Measurements from ENCODE around the gene MPIG6B. TPM values are rescaled to one million over a fixed set of nuclear protein-coding genes. Genes with fewer than 3 reads are reported as not detected.

Gene MPIG6B
- total and polyA plus RNA-seq, 2 donors, result 0.32 to 0.62 TPM

- H3K4me1 ChIP-seq (ENCODE audit: insufficient read depth), result no peaks in the 10 kb centered on the region
- WGBS, result 78% methylated on average over 5 of the region's 5 CpGs
- H3K27ac ChIP-seq (ENCODE audit: low read depth), result no peak overlapping the region
- H3K36me3 ChIP-seq (ENCODE audit: insufficient read depth), result no peaks in the 10 kb centered on the region
- H3K4me3 ChIP-seq (ENCODE audit: low read depth, low read length), result no peak overlapping the region
- no peak for DNase-seq (ENCODE audit: extremely low spot score)
Measured at GRCh38 chr6:31720196-31720770, 2.9 kb upstream of the MPIG6B start.

GRCh38 chr6:31721351-31722020 lies 1.7 kb upstream of the MPIG6B start, which contains the start of gene LY6G6C:
LY6G6C (minus strand) TSS chr6:31721746; CDS start chr6:31721679, 67 bp downstream.
- H3K27ac ChIP-seq (ENCODE audit: low read depth), result no peak within 1 kb of the TSS
- H3K4me1 ChIP-seq (ENCODE audit: insufficient read depth), result no peaks in the 10 kb centered on the region
- WGBS, result 82% methylated on average over 4 of the region's 4 CpGs
- DNase-seq (ENCODE audit: extremely low spot score), result no peak
- H3K4me3 ChIP-seq (ENCODE audit: low read depth, low read length), result no peak within 1 kb of the TSS
- H3K36me3 ChIP-seq (ENCODE audit: insufficient read depth), result no peaks in the 10 kb centered on the region

GRCh38 chr6:31722173-31722572 lies 1.0 kb upstream of the MPIG6B start:
- no peak overlapping the region for H3K4me3 ChIP-seq (ENCODE audit: low read depth, low read length)
- H3K27ac ChIP-seq (ENCODE audit: low read depth), result no peak overlapping the region
- 86% methylated on average over 3 of the region's 3 CpGs for WGBS
- DNase-seq (ENCODE audit: extremely low spot score), result no peak
- H3K36me3 ChIP-seq (ENCODE audit: insufficient read depth), result no peaks in the 10 kb centered on the region
- no peaks in the 10 kb centered on the region for H3K4me1 ChIP-seq (ENCODE audit: insufficient read depth)

- H3K27ac ChIP-seq (ENCODE audit: low read depth), result no peak overlapping the region
- H3K4me1 ChIP-seq (ENCODE audit: insufficient read depth), result no peaks in the 10 kb centered on the region
- 84% methylated on average over 25 of the region's 25 CpGs for WGBS
- no peak overlapping the region for H3K4me3 ChIP-seq (ENCODE audit: low read depth, low read length)
- DNase-seq (ENCODE audit: extremely low spot score), result no peak
- no peaks in the 10 kb centered on the region for H3K36me3 ChIP-seq (ENCODE audit: insufficient read depth)
Measured at GRCh38 chr6:31723980-31724691, 963 bp downstream of the MPIG6B start.

GRCh38 chr6:31725502-31726350 lies 2.6 kb downstream of the MPIG6B start:
- Histone ChIP-seq H3K27ac (ENCODE audit: low read depth) (no peak overlapping the region), H3K4me1 (ENCODE audit: insufficient read depth) (no peaks in the 10 kb centered on the region), H3K4me3 (ENCODE audit: low read depth, low read length) (no peak overlapping the region), H3K36me3 (ENCODE audit: insufficient read depth) (no peaks in the 10 kb centered on the region)
- 87% methylated on average over 12 of the region's 12 CpGs for WGBS
- no peak for DNase-seq (ENCODE audit: extremely low spot score)

GRCh38 chr6:31727034-31727716 lies 4.0 kb downstream of the MPIG6B start:
- no peak for DNase-seq (ENCODE audit: extremely low spot score)
- peaks cover 2% of the 10 kb centered on the region for H3K36me3 ChIP-seq (ENCODE audit: insufficient read depth)
- H3K4me3 ChIP-seq (ENCODE audit: low read depth, low read length), result no peak overlapping the region

GRCh38 chr6:31727717-31728671 lies 4.8 kb downstream of the MPIG6B start:
- Histone ChIP-seq H3K4me1 (ENCODE audit: insufficient read depth) (no peaks in the 10 kb centered on the region), H3K27ac (ENCODE audit: low read depth) (no peak overlapping the region), H3K4me3 (ENCODE audit: low read depth, low read length) (peak overlapping the region; percentile 52), H3K36me3 (ENCODE audit: insufficient read depth) (peaks cover 2% of the 10 kb centered on the region)
- WGBS, result 66% methylated on average over 41 of the region's 41 CpGs
- DNase-seq (ENCODE audit: extremely low spot score), result no peak

More at GRCh38 chr6:31727034-31727716, 4.0 kb downstream of the MPIG6B start:
- WGBS, result 75% methylated on average over 7 of the region's 7 CpGs
- Histone ChIP-seq H3K4me1 (ENCODE audit: insufficient read depth) (no peaks in the 10 kb centered on the region), H3K27ac (ENCODE audit: low read depth) (no peak overlapping the region)

- 14% methylated on average over 36 of the region's 36 CpGs for WGBS
- DNase-seq (ENCODE audit: extremely low spot score), result no peak
- Histone ChIP-seq H3K36me3 (ENCODE audit: insufficient read depth) (peaks cover 2% of the 10 kb centered on the region), H3K27ac (ENCODE audit: low read depth) (peak within 1 kb of the TSS; percentile 87), H3K4me1 (ENCODE audit: insufficient read depth) (no peaks in the 10 kb centered on the region), H3K4me3 (ENCODE audit: low read depth, low read length) (peak within 1 kb of the TSS; percentile 52)
Measured at GRCh38 chr6:31728767-31729514, 5.8 kb downstream of the MPIG6B start, which contains the start of gene DDAH2. DDAH2 (minus strand) TSS chr6:31729299; CDS start chr6:31729161, 138 bp downstream.

GRCh38 chr6:31729515-31729978 lies 6.4 kb downstream of the MPIG6B start:
- Histone ChIP-seq H3K4me1 (ENCODE audit: insufficient read depth) (no peaks in the 10 kb centered on the region), H3K4me3 (ENCODE audit: low read depth, low read length) (peak overlapping the region; percentile 52), H3K36me3 (ENCODE audit: insufficient read depth) (peaks cover 2% of the 10 kb centered on the region)

GRCh38 chr6:31729979-31730630 lies 6.9 kb downstream of the MPIG6B start:
- peak overlapping the region; percentile 52 for H3K4me3 ChIP-seq (ENCODE audit: low read depth, low read length)
- peak overlapping the region; percentile 87 for H3K27ac ChIP-seq (ENCODE audit: low read depth)
- DNase-seq (ENCODE audit: extremely low spot score), result peak; percentile 88
- WGBS, result under 1% methylated on average over 46 of the region's 46 CpGs
- H3K4me1 ChIP-seq (ENCODE audit: insufficient read depth), result no peaks in the 10 kb centered on the region
- H3K36me3 ChIP-seq (ENCODE audit: insufficient read depth), result peaks cover 2% of the 10 kb centered on the region

More at GRCh38 chr6:31729515-31729978, 6.4 kb downstream of the MPIG6B start:
- H3K27ac ChIP-seq (ENCODE audit: low read depth), result peak overlapping the region; percentile 87
- DNase-seq (ENCODE audit: extremely low spot score), result peak; percentile 88
- WGBS, result under 1% methylated on average over 29 of the region's 29 CpGs

GRCh38 chr6:31730631-31731086 lies 7.5 kb downstream of the MPIG6B start:
- H3K36me3 ChIP-seq (ENCODE audit: insufficient read depth), result peaks cover 2% of the 10 kb centered on the region
- WGBS, result 86% methylated on average over 11 of the region's 11 CpGs
- H3K4me1 ChIP-seq (ENCODE audit: insufficient read depth), result no peaks in the 10 kb centered on the region
- H3K4me3 ChIP-seq (ENCODE audit: low read depth, low read length), result no peak overlapping the region
- DNase-seq (ENCODE audit: extremely low spot score), result no peak
- H3K27ac ChIP-seq (ENCODE audit: low read depth), result peak overlapping the region; percentile 38
